H1 (cell line): Measurements from ENCODE around the gene KLF4. TPM values are rescaled to one million over a fixed set of nuclear protein-coding genes. Genes with fewer than 3 reads are reported as not detected.

ENCODE experiments used
- CREB1 ChIP-seq: IDR thresholded peaks from 2 replicates; pipeline ENCODE4 v1.6.1; 2012; ENCODE audit warnings: inconsistent platforms
- KDM5A ChIP-seq: fragments of 200-600 bp; IDR thresholded peaks from 2 replicates; pipeline ENCODE4 v1.7.1; 2012; ENCODE audit warnings: mild to moderate bottlenecking, low read length, inconsistent platforms, mixed read lengths
- POU5F1 ChIP-seq: IDR thresholded peaks from 2 replicates; pipeline ENCODE4 v1.6.1; 2011; ENCODE audit warnings: low read depth, mild to moderate bottlenecking, low read length, moderate library complexity
- RFX5 ChIP-seq: IDR thresholded peaks from 2 replicates; pipeline ENCODE4 v1.6.1; 2011; ENCODE audit warnings: low read depth, low read length, improper control_type of control experiment, borderline replicate concordance
- SP2 ChIP-seq: IDR thresholded peaks from 2 replicates; pipeline ENCODE4 v1.6.1; 2012; ENCODE audit warnings: mild to moderate bottlenecking, low read length, inconsistent platforms
- polyA plus RNA-seq, 7 experiments: library from polyadenylated mRNA; depleted of rRNA in 3 of 7; stranded (reverse) in 5 of 7; unstranded in 2 of 7; fragments of >200 nt in 5 of 7; fragments of 200-250 nt in 2 of 7; gene quantifications; 1 replicate in 5 of 7; 2 replicates in 1 of 7; 4 replicates in 1 of 7; pipeline versions ENCODE4 v1.2.1 to v1.2.3, GENCODE V29; 2011 to 2013; ENCODE audit warnings: missing spikeins in 2 of 7, mixed read lengths in 2 of 7
- total RNA-seq: library from RNA; stranded (reverse); fragmentation: NEBNext Ultra II Directional; extraction: Animal tissue kit (Norgen Biotek cat#: 25700); gene quantifications from 2 replicates; pipeline ENCODE4 v1.2.1, GENCODE V29; 2021

Gene KLF4
- total and polyA plus RNA-seq, 2 of the 8 experiments (the other 6 are each of a cell fraction or from before 2014, with no cell fraction given) = 0.77 to 2.8 TPM

DNA sequence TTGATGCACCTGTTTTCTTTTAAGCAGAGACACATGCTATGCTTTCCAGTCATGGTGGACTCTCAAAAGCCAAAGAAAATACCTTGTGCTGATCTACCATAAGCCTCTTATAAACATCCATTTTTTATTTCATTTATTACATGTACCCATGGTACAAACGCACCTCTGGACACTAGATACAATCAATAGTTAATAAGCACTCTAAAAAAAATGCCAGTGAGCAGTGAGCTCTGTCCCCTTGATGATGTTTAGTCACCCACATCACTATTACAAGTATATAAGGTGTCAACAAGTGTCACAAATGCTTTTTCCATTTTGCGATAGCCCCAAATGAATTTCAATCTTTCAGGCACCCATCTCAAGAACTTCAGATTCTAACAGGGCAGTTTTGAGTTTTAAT, 5.9 kb downstream of the KLF4 start (continued):
- no peak for TF ChIP-seq RFX5
- no peak for TF ChIP-seq KDM5A
- no peak for TF ChIP-seq SP2
- TF ChIP-seq POU5F1 = no peak
- TF ChIP-seq CREB1 = no peak
- TF ChIP-seq, all 59 proteins: peak for 0
